ENCODE measurements around the gene TYMP. TPM values are rescaled to one million over a fixed set of nuclear protein-coding genes. Genes with fewer than 3 reads are reported as not detected.

The TYMP gene
- total RNA-seq, 1 donor from 2014 or later: 151 TPM

- no peaks in the 10 kb centered on the region for H3K27me3 ChIP-seq (ENCODE audit: low read depth)
- no peaks in the 10 kb centered on the region for H3K9me3 ChIP-seq
- no peak overlapping the region for H3K4me3 ChIP-seq
- no peak for ATAC-seq
- no peak for TF ChIP-seq CTCF (IDR thresholded peaks at IDR 0.05)
- H3K27ac ChIP-seq: no peak overlapping the region
- intact Hi-C loops (cut with DNase I): no loop called here
- no peak for DNase-seq
- peaks cover 36% of the 10 kb centered on the region for H3K36me3 ChIP-seq
- peaks cover 22% of the 10 kb centered on the region for H3K4me1 ChIP-seq
Measured at GRCh38 chr22:50502628-50503474, 27.0 kb downstream of the TYMP start.

GRCh38 chr22:50502096-50502495, 27.7 kb downstream of the TYMP start:
- no peak overlapping the region for H3K4me3 ChIP-seq
- intact Hi-C loops (cut with DNase I): no loop called here
- H3K27ac ChIP-seq: no peak overlapping the region
- ATAC-seq: no peak
- peaks cover 22% of the 10 kb centered on the region for H3K4me1 ChIP-seq
- no peaks in the 10 kb centered on the region for H3K9me3 ChIP-seq
- TF ChIP-seq CTCF (IDR thresholded peaks at IDR 0.05): no peak
- no peak for DNase-seq
- H3K36me3 ChIP-seq: peaks cover 36% of the 10 kb centered on the region
- H3K27me3 ChIP-seq (ENCODE audit: low read depth): no peaks in the 10 kb centered on the region

- intact Hi-C loops (cut with DNase I): no loop called here
- H3K9me3 ChIP-seq: no peaks in the 10 kb centered on the region
Measured at GRCh38 chr22:50500452-50500851, 29.4 kb downstream of the TYMP start.

GRCh38 chr22:50498322-50498890, 31.4 kb downstream of the TYMP start:
- H3K27me3 ChIP-seq (ENCODE audit: low read depth): no peaks in the 10 kb centered on the region
- DNase-seq: peak; percentile 69
- H3K9me3 ChIP-seq: no peaks in the 10 kb centered on the region
- peak; percentile 69 for TF ChIP-seq CTCF (IDR thresholded peaks at IDR 0.05)
- peaks cover 11% of the 10 kb centered on the region for H3K36me3 ChIP-seq
- no peak overlapping the region for H3K27ac ChIP-seq
- intact Hi-C loops (cut with DNase I): no loop called here
- H3K4me1 ChIP-seq: peaks cover 9% of the 10 kb centered on the region
- H3K4me3 ChIP-seq: no peak overlapping the region
- ATAC-seq: peak; percentile 91 to 93

More at GRCh38 chr22:50500452-50500851, 29.4 kb downstream of the TYMP start:
- ATAC-seq (no peak), DNase-seq (no peak)
- TF ChIP-seq CTCF (IDR thresholded peaks at IDR 0.05): no peak
- peaks cover 9% of the 10 kb centered on the region for H3K4me1 ChIP-seq
- H3K4me3 ChIP-seq: no peak overlapping the region
- peaks cover 28% of the 10 kb centered on the region for H3K36me3 ChIP-seq
- no peaks in the 10 kb centered on the region for H3K27me3 ChIP-seq (ENCODE audit: low read depth)
- H3K27ac ChIP-seq: no peak overlapping the region

- intact Hi-C loops (cut with DNase I): no loop called here
- ATAC-seq (no peak), DNase-seq (no peak)
- no peak for TF ChIP-seq CTCF (IDR thresholded peaks at IDR 0.05)
- Histone ChIP-seq H3K27me3 (ENCODE audit: low read depth) (no peaks in the 10 kb centered on the region), H3K27ac (no peak overlapping the region), H3K36me3 (no peaks in the 10 kb centered on the region), H3K4me1 (peaks cover 9% of the 10 kb centered on the region), H3K4me3 (no peak overlapping the region), H3K9me3 (no peaks in the 10 kb centered on the region)
Measured at GRCh38 chr22:50497093-50497492, 32.7 kb downstream of the TYMP start.

Measured in lower lobe of right lung (tissue), 2 donors.